ENCODE results near the gene ZNF805. TPM values are rescaled to one million over a fixed set of nuclear protein-coding genes. Genes with fewer than 3 reads are reported as not detected.

The ZNF805 gene
- total RNA-seq, 2 experiments from 2014 or later: 8.1 to 14.9 TPM

- H3K9me3 ChIP-seq (ENCODE audit: low read length): no peaks in the 10 kb centered on the region
- H3K9me2 ChIP-seq (ENCODE audit: insufficient read depth, low read length): no peaks in the 10 kb centered on the region
- no peak overlapping the region for H3K4me2 ChIP-seq (ENCODE audit: low read length)
- no peak overlapping the region for H3K27ac ChIP-seq (ENCODE audit: low read depth, low read length, poor library complexity, severe bottlenecking)
- peaks cover 33% of the 10 kb centered on the region for H3K36me3 ChIP-seq (ENCODE audit: insufficient read depth, low read length)
- no peak overlapping the region for H3K4me3 ChIP-seq (ENCODE audit: low read depth, low read length, poor library complexity, severe bottlenecking)
- no peak for DNase-seq (ENCODE audit: low spot score)
- H2AFZ ChIP-seq (ENCODE audit: low read length): no peak overlapping the region
- BruUV-seq (replicated peaks): no TSS peak
- no peak for TF ChIP-seq EZH2phosphoT487 (IDR thresholded peaks at IDR 0.05; ENCODE audit: borderline replicate concordance, low read depth, low read length)
- no peak for TF ChIP-seq CTCF (conservative IDR thresholded peaks at IDR 0.05; ENCODE audit: low read length)
- peaks cover 20% of the 10 kb centered on the region for H3K4me1 ChIP-seq (ENCODE audit: insufficient read depth, low read length, poor library complexity, severe bottlenecking)
- CTCF ChIA-PET (ENCODE audit: unreplicated experiment): no interaction called here
- intact Hi-C loops (cut with micrococcal nuclease; ENCODE audit: unreplicated experiment): no loop called here
- peaks cover 20% of the 10 kb centered on the region for H3K79me2 ChIP-seq (ENCODE audit: insufficient read depth, low read depth, low read length)
- POLR2A ChIA-PET: no interaction called here
- H4K20me1 ChIP-seq (ENCODE audit: insufficient read depth, low read length): peaks cover 4% of the 10 kb centered on the region; the same call in 1 of the 2 replicates
Observed at GRCh38 chr19:57244513-57244912, 4.1 kb downstream of the ZNF805 start.

GRCh38 chr19:57245066-57245465, 4.6 kb downstream of the ZNF805 start:
- TF ChIP-seq EZH2phosphoT487 (IDR thresholded peaks at IDR 0.05; ENCODE audit: borderline replicate concordance, low read depth, low read length) (no peak), CTCF (conservative IDR thresholded peaks at IDR 0.05; ENCODE audit: low read length) (no peak)
- no peak overlapping the region for H2AFZ ChIP-seq (ENCODE audit: low read length)
- H3K36me3 ChIP-seq (ENCODE audit: insufficient read depth, low read length): peaks cover 33% of the 10 kb centered on the region
- no peak overlapping the region for H3K27ac ChIP-seq (ENCODE audit: low read depth, low read length, poor library complexity, severe bottlenecking)
- H3K79me2 ChIP-seq (ENCODE audit: insufficient read depth, low read depth, low read length): peaks cover 20% of the 10 kb centered on the region
- H3K9me2 ChIP-seq (ENCODE audit: insufficient read depth, low read length): no peaks in the 10 kb centered on the region
- H3K4me2 ChIP-seq (ENCODE audit: low read length): no peak overlapping the region
- H3K4me1 ChIP-seq (ENCODE audit: insufficient read depth, low read length, poor library complexity, severe bottlenecking): peaks cover 17% of the 10 kb centered on the region
- no peak overlapping the region for H3K4me3 ChIP-seq (ENCODE audit: low read depth, low read length, poor library complexity, severe bottlenecking)
- intact Hi-C loops (cut with micrococcal nuclease; ENCODE audit: unreplicated experiment): no loop called here
- no peak for DNase-seq (ENCODE audit: low spot score)
- ChIA-PET POLR2A (no interaction called here), CTCF (ENCODE audit: unreplicated experiment) (no interaction called here)
- peaks cover 4% of the 10 kb centered on the region; the same call in 1 of the 2 replicates for H4K20me1 ChIP-seq (ENCODE audit: insufficient read depth, low read length)
- H3K9me3 ChIP-seq (ENCODE audit: low read length): no peaks in the 10 kb centered on the region
- no TSS peak for BruUV-seq (replicated peaks)

- no peak for DNase-seq (ENCODE audit: low spot score)
- no TSS peak for BruUV-seq (replicated peaks)
Observed at GRCh38 chr19:57245959-57246358, 5.5 kb downstream of the ZNF805 start.

More at GRCh38 chr19:57245959-57246358, 5.5 kb downstream of the ZNF805 start:
- H3K27ac ChIP-seq (ENCODE audit: low read depth, low read length, poor library complexity, severe bottlenecking): no peak overlapping the region
- CTCF ChIA-PET (ENCODE audit: unreplicated experiment): no interaction called here
- POLR2A ChIA-PET: no interaction called here
- H3K4me1 ChIP-seq (ENCODE audit: insufficient read depth, low read length, poor library complexity, severe bottlenecking): peaks cover 15% of the 10 kb centered on the region
- H3K4me3 ChIP-seq (ENCODE audit: low read depth, low read length, poor library complexity, severe bottlenecking): no peak overlapping the region
- intact Hi-C loops (cut with micrococcal nuclease; ENCODE audit: unreplicated experiment): no loop called here
- H3K4me2 ChIP-seq (ENCODE audit: low read length): no peak overlapping the region
- H3K36me3 ChIP-seq (ENCODE audit: insufficient read depth, low read length): peaks cover 40% of the 10 kb centered on the region
- no peak overlapping the region for H2AFZ ChIP-seq (ENCODE audit: low read length)
- H4K20me1 ChIP-seq (ENCODE audit: insufficient read depth, low read length): peaks cover 4% of the 10 kb centered on the region; the same call in 1 of the 2 replicates
- no peaks in the 10 kb centered on the region for H3K9me2 ChIP-seq (ENCODE audit: insufficient read depth, low read length)
- no peaks in the 10 kb centered on the region for H3K9me3 ChIP-seq (ENCODE audit: low read length)
- TF ChIP-seq CTCF (conservative IDR thresholded peaks at IDR 0.05; ENCODE audit: low read length) (no peak), EZH2phosphoT487 (IDR thresholded peaks at IDR 0.05; ENCODE audit: borderline replicate concordance, low read depth, low read length) (no peak)
- peaks cover 17% of the 10 kb centered on the region for H3K79me2 ChIP-seq (ENCODE audit: insufficient read depth, low read depth, low read length)
